Activated naive CD4-positive, alpha-beta T cell (primary cell): ENCODE measurements around the gene RWDD3.

Experiments
- DNase-seq, 4 experiments: peaks; one replicate each; lab custom pipeline; 2025; lab: John Stamatoyannopoulos, UW

Gene RWDD3

GRCh38 chr1:95284420-95284819, 50.4 kb downstream of the RWDD3 start:
- DNase-seq: no peak

GRCh38 chr1:95286479-95286878, 52.5 kb downstream of the RWDD3 start:
- DNase-seq: no peak

DNA sequence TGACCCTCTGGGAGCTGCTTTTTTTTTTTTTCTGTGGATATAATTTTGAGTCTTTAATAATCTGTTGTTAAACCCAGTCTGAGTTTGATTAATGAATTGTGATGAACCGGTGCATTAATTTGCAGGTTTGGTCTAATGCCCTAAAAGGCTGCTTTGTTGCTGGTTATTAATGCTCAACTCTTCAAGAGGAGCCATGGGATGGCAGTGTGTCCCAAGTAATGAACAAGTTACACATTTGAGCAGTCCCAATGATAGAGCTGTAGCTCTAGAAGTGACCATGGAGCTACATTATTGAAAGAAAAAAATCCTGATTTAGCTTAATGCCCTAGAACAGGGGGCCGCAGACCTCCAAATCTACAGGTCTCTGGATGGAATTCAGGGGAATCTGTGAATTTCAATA, 53.1 kb downstream of the RWDD3 start:
- no peak for DNase-seq

GRCh38 chr1:95287825-95288224, 53.8 kb downstream of the RWDD3 start:
- DNase-seq: no peak
